Endothelial cell of umbilical vein (primary cell): ENCODE measurements around the gene DIAPH3. TPM values are rescaled to one million over a fixed set of nuclear protein-coding genes. Genes with fewer than 3 reads are reported as not detected.
A peak's percentile ranks its signal among the peaks of the same experiment; 100 is the strongest.

ENCODE experiments used
- BruUV-seq: library from RNA; stranded (reverse); fragments of 400-500 nt; replicated peaks from 2 replicates; lab custom pipeline; 2021; lab: Mats Ljungman, UMichigan
- CTCF ChIA-PET: fragments of 300-600, 350-600 bp; sonication (Branson Sonifier 250); formaldehyde crosslinking; loops from one replicate; lab custom pipeline; 2021; ENCODE audit warnings: antibody characterized with exemption, inconsistent platforms; lab: Charles Lee
- POLR2A ChIA-PET: fragments of 300-600, 350-600 bp; sonication (Branson Sonifier 250); formaldehyde crosslinking; loops from one replicate; lab custom pipeline; 2021; ENCODE audit warnings: antibody characterized with exemption, inconsistent platforms; lab: Charles Lee
- DNase-seq: peaks from one replicate; pipeline ENCODE4 v3.0.0-alpha.2; 2011; ENCODE audit warnings: low read depth, low spot score
- FAIRE-seq: peaks from 2 replicates; lab custom pipeline; 2011; peaks lifted over from hg19 to GRCh38; lab: Jason Lieb, UNC
- H2AFZ ChIP-seq: 2 replicates; pipeline ENCODE4 v1.6.0; 2012; ENCODE audit warnings: low read depth, low read length, control low read depth, inconsistent platforms
- H3K27ac ChIP-seq: 2 replicates; pipeline ENCODE4 v1.5.1; 2011; ENCODE audit warnings: low read depth, mild to moderate bottlenecking, control low read depth, low read length, moderate library complexity; ENCODE audit not compliant: insufficient read depth
- H3K27me3 ChIP-seq, 2 experiments: 2 replicates each; pipeline versions ENCODE4 v1.6.0 to v1.6.1; 2011; ENCODE audit warnings: low read length in 2 of 2, mixed read lengths in 1 of 2; ENCODE audit not compliant: control insufficient read depth in 2 of 2, insufficient read depth in 2 of 2
- H3K36me3 ChIP-seq, 2 experiments: 2 replicates in 1 of 2; 3 replicates in 1 of 2; pipeline ENCODE4 v1.5.1; 2011; ENCODE audit warnings: low read length in 2 of 2, mild to moderate bottlenecking in 1 of 2, moderate library complexity in 1 of 2; ENCODE audit not compliant: control insufficient read depth in 2 of 2, insufficient read depth in 2 of 2; ENCODE audit errors: extremely low read depth in 1 of 2
- H3K4me1 ChIP-seq: 3 replicates; pipeline ENCODE4 v1.5.1; 2011; ENCODE audit warnings: mild to moderate bottlenecking, low read length; ENCODE audit not compliant: control insufficient read depth, insufficient read depth; ENCODE audit errors: extremely low read depth
- H3K4me2 ChIP-seq: 2 replicates; pipeline ENCODE4 v1.6.1; 2011; ENCODE audit warnings: low read length, control low read depth, mixed read lengths; ENCODE audit not compliant: insufficient read depth
- H3K4me3 ChIP-seq, 3 experiments: fragments of 200-600 bp in 1 of 3; sonication (generic), shearing (Covaris generic) in 1 of 3; replicated peaks in 1 of 3; 2 replicates each; pipeline ENCODE4 v1.5.1; 2011 to 2016; ENCODE audit warnings: control low read depth in 3 of 3, low read length in 3 of 3, mild to moderate bottlenecking in 2 of 3, inconsistent platforms in 1 of 3, low read depth in 1 of 3, moderate library complexity in 1 of 3; ENCODE audit not compliant: insufficient read depth in 1 of 3
- H3K79me2 ChIP-seq: 2 replicates; pipeline ENCODE4 v1.6.0; 2012; ENCODE audit warnings: low read length, inconsistent platforms; ENCODE audit not compliant: control insufficient read depth, insufficient read depth
- H3K9ac ChIP-seq: replicated peaks from 2 replicates; pipeline ENCODE3; 2011; ENCODE audit warnings: low read length, control low read depth; ENCODE audit not compliant: insufficient read depth; ENCODE audit errors: extremely low read depth
- H3K9me1 ChIP-seq: replicated peaks from 3 replicates; pipeline ENCODE4 v1.6.0; 2011; ENCODE audit warnings: mild to moderate bottlenecking, low read length; ENCODE audit not compliant: control insufficient read depth, insufficient read depth; ENCODE audit errors: extremely low read depth
- H3K9me3 ChIP-seq: replicated peaks from 2 replicates; pipeline ENCODE4 v1.5.1; 2012; ENCODE audit warnings: low read length, inconsistent platforms; ENCODE audit not compliant: control insufficient read depth, insufficient read depth
- H4K20me1 ChIP-seq: replicated peaks from 2 replicates; pipeline ENCODE3; 2011; ENCODE audit warnings: mild to moderate bottlenecking, low read length; ENCODE audit not compliant: control insufficient read depth, insufficient read depth; ENCODE audit errors: extremely low read depth
- CTCF ChIP-seq, 2 donors: IDR thresholded peaks; 1 replicate in 1 of 2; 2 replicates in 1 of 2; pipeline ENCODE4 v1.5.1; 2011; ENCODE audit warnings: low read length in 2 of 2, mild to moderate bottlenecking in 2 of 2, moderate library complexity in 2 of 2, control low read depth in 1 of 2, inconsistent platforms in 1 of 2, low read depth in 1 of 2; ENCODE audit not compliant: insufficient read depth in 1 of 2; ENCODE audit errors: extremely low read depth in 1 of 2
- EZH2 ChIP-seq: IDR thresholded peaks from 2 replicates; pipeline ENCODE4 v1.6.1; 2012; ENCODE audit warnings: borderline replicate concordance, low read depth, mild to moderate bottlenecking, moderate library complexity, low read length, inconsistent platforms; ENCODE audit not compliant: severe bottlenecking
- FOS ChIP-seq: IDR thresholded peaks from 2 replicates; pipeline ENCODE4 v1.6.1; 2011; ENCODE audit warnings: mild to moderate bottlenecking, low read length, moderate library complexity, borderline replicate concordance; ENCODE audit not compliant: insufficient read depth
- GATA2 ChIP-seq: IDR thresholded peaks from 2 replicates; pipeline ENCODE4 v1.7.0; 2011; ENCODE audit warnings: low read depth, mild to moderate bottlenecking, moderate library complexity, mixed read lengths, low read length; ENCODE audit not compliant: insufficient read length, insufficient read depth
- JUN ChIP-seq: IDR thresholded peaks from 2 replicates; pipeline ENCODE4 v1.6.1; 2011; ENCODE audit warnings: borderline replicate concordance, low read depth; ENCODE audit not compliant: insufficient read length, insufficient read depth
- MAX ChIP-seq: IDR thresholded peaks from 2 replicates; pipeline ENCODE4 v1.6.1; 2011; ENCODE audit not compliant: insufficient read depth, insufficient read length
- MYC ChIP-seq: IDR thresholded peaks from one replicate; pipeline ENCODE4 v1.6.1; 2011; ENCODE audit warnings: mild to moderate bottlenecking, low read depth, low read length
- POLR2A ChIP-seq: IDR thresholded peaks from 2 replicates; pipeline ENCODE4 v1.6.1; 2012; ENCODE audit warnings: low read depth, mild to moderate bottlenecking, control low read depth, low read length
- POLR2AphosphoS5 ChIP-seq: IDR thresholded peaks from 2 replicates; pipeline ENCODE4 v1.6.1; 2012; ENCODE audit warnings: low read depth, mild to moderate bottlenecking, control low read depth, low read length, moderate library complexity; ENCODE audit not compliant: insufficient read depth
- dilution Hi-C: fragments of 300-500 bp; cut with MboI; formaldehyde crosslinking; loops from one replicate; pipeline ENCODE4 v1.15.0; 2019; ENCODE audit warnings: low sequenced_read_pairs; ENCODE audit not compliant: extremely low pct_ligation_motif_present
- intact Hi-C: fragments of 100-400 bp; cut with micrococcal nuclease; formaldehyde crosslinking; loops from one replicate; pipeline ENCODE4 v1.10.0; 2022
- polyA plus RNA-seq, 4 experiments: library from polyadenylated mRNA; depleted of rRNA in 3 of 4; stranded (reverse) in 3 of 4; unstranded in 1 of 4; fragments of >200 nt; gene quantifications; 2 replicates each; pipeline versions ENCODE4 v1.2.1 to v1.2.3, GENCODE V29; 2011 to 2012; ENCODE audit warnings: missing spikeins in 1 of 4
- total RNA-seq: library from RNA; stranded (reverse); gene quantifications from 2 replicates; pipeline ENCODE4 v1.2.3, GENCODE V29; 2021

The DIAPH3 gene
- total and polyA plus RNA-seq, 2 donors (not counting 3 experiments of a cell fraction or from before 2014, with no cell fraction given), result 9.9 to 44.0 TPM

GRCh38 chr13:59865398-59865797 is 298.3 kb downstream of the DIAPH3 start:
- Histone ChIP-seq H3K79me2 (no peaks in the 10 kb centered on the region), H3K4me1 (peaks cover 15% of the 10 kb centered on the region), H3K9ac (no peak overlapping the region), H3K9me1 (peaks cover 2% of the 10 kb centered on the region), H3K36me3 (no peaks in the 10 kb centered on the region), H3K4me2 (peak overlapping the region; percentile 35), H4K20me1 (no peaks in the 10 kb centered on the region), H3K27ac (no peak overlapping the region), H2AFZ (no peak overlapping the region), H3K4me3 (no peak overlapping the region), H3K27me3 (no peaks in the 10 kb centered on the region), H3K9me3 (no peaks in the 10 kb centered on the region)
- dilution Hi-C loops, result no loop called here
- CTCF ChIA-PET, result interaction anchor here (1.5 kb wide), 1 partner anchor 77 kb away, joined by 3 read pairs; no protein-coding TSS in a partner anchor
- POLR2A ChIA-PET, result no interaction called here
- TF ChIP-seq POLR2A (no peak), POLR2AphosphoS5 (no peak), FOS (no peak), GATA2 (no peak), EZH2 (no peak), MAX (no peak), MYC (no peak), JUN (no peak), CTCF (IDR thresholded peaks at IDR 0.05; ENCODE audit: extremely low read depth in 1 of 2, insufficient read depth in 1 of 2, low read depth in 1 of 2, low read length in 2 of 2) (no peak)
- no TSS peak for BruUV-seq
- intact Hi-C loops, result no loop called here
- DNase-seq (peak; percentile 45), FAIRE-seq (peak; percentile 63)
